MCF 10A (cell line): Measurements from ENCODE around the gene DHX15. TPM values are rescaled to one million over a fixed set of nuclear protein-coding genes. Genes with fewer than 3 reads are reported as not detected.
A peak's percentile ranks its signal among the peaks of the same experiment; 100 is the strongest.

Source experiments
- BruUV-seq: library from RNA; stranded (reverse); fragments of 400-500 nt; replicated peaks from 2 replicates; lab custom pipeline; 2021; lab: Mats Ljungman, UMichigan
- CTCF ChIA-PET: fragments of 300-600 bp; sonication (Branson Sonifier 250); formaldehyde crosslinking; extraction: SDS; loops from one replicate; lab custom pipeline; 2021; ENCODE audit warnings: antibody characterized with exemption, inconsistent platforms; lab: Yijun Ruan, JAX
- POLR2A ChIA-PET: fragments of 300-600, 350-650 bp; sonication (Branson Sonifier 250); formaldehyde crosslinking; extraction: SDS; loops from one replicate; lab custom pipeline; 2020; ENCODE audit warnings: antibody characterized with exemption, inconsistent platforms; lab: Yijun Ruan, JAX
- DNase-seq: peaks from one replicate; pipeline ENCODE4 v3.0.0-alpha.2; 2018; ENCODE audit not compliant: unreplicated experiment
- H3K27ac Mint-ChIP-seq: one replicate; pipeline ENCODE4 v1.8.0; 2022; ENCODE audit warnings: mild to moderate bottlenecking, low read depth, mixed read lengths; ENCODE audit not compliant: unreplicated experiment
- H3K27me3 Mint-ChIP-seq: one replicate; pipeline ENCODE4 v1.8.0; 2022; ENCODE audit warnings: mixed read lengths; ENCODE audit not compliant: insufficient read depth, unreplicated experiment
- H3K36me3 Mint-ChIP-seq: one replicate; pipeline ENCODE4 v1.8.0; 2022; ENCODE audit warnings: mild to moderate bottlenecking, moderate library complexity, mixed read lengths; ENCODE audit not compliant: insufficient read depth, unreplicated experiment
- H3K4me1 Mint-ChIP-seq: one replicate; pipeline ENCODE4 v1.8.0; 2022; ENCODE audit warnings: mixed read lengths; ENCODE audit not compliant: insufficient read depth, unreplicated experiment
- H3K4me3 Mint-ChIP-seq: one replicate; pipeline ENCODE4 v1.8.0; 2022; ENCODE audit warnings: mild to moderate bottlenecking, moderate library complexity, mixed read lengths; ENCODE audit not compliant: unreplicated experiment
- H3K9me3 Mint-ChIP-seq: one replicate; pipeline ENCODE4 v1.8.0; 2022; ENCODE audit warnings: mixed read lengths; ENCODE audit not compliant: unreplicated experiment
- CTCF ChIP-seq: fragments of 200-600 bp; IDR thresholded peaks from one replicate; pipeline ENCODE4 v1.8.0; 2022; ENCODE audit warnings: antibody characterized with exemption, mild to moderate bottlenecking; ENCODE audit not compliant: unreplicated experiment
- intact Hi-C: fragments of 100-400 bp; cut with micrococcal nuclease; formaldehyde crosslinking; loops from 2 replicates; pipeline ENCODE4 v1.14.1; 2022
- total RNA-seq: library from RNA; stranded (reverse); gene quantifications from 2 replicates; pipeline ENCODE4 v1.2.3, GENCODE V29; 2022

DHX15 gene
- total RNA-seq, 1 experiment from 2014 or later = 125 TPM

DNA sequence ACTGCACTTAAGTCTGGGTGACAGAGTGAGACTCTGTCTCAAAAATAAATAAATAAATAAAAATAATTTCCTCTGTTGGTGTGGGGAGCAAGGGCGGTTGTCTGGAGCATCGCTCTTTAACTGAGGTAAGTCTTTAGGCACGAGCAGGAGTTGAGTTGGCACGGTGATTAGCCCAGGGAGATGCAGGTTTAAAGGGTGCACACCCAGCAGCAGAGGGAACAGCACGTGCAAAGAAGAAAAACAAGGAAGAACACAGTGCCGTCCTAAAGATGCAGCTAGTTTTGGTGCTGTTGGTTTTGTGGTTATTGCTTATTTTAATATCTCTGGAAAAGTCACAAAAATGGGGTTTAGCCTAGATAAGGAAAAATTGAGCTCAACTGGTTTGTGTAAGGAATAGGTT, 87.8 kb downstream of the DHX15 start:
- no peak overlapping the region for H3K27ac Mint-ChIP-seq
- intact Hi-C loops = no loop called here

DNA sequence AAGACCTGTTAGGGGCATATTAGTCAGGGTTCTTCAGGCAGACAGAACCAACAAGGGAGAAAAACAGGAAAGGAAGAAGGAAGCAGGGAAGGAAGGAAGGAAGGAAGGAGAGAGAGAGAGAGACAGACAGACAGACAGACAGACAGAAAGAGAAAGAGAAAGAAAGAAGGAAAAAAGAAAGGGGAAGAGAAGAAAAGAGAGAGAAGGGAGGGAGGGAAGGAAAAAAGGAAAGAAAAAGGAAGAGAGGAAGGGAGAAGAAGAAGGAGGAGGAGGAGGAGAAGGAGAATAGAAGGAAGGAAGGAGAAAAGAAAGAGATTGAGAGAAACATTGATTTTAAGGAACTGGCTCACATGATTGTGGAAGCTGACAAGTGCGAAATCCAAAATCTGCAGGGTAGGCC, 89.0 kb downstream of the DHX15 start:
- BruUV-seq = no TSS peak
- POLR2A ChIA-PET = no interaction called here
- no peak for DNase-seq
- TF ChIP-seq CTCF = no peak
- CTCF ChIA-PET = interaction anchor here (0.6 to 0.7 kb wide), 2 partner anchors 24 to 484 kb away, joined by 3 read pairs; no protein-coding TSS in a partner anchor
- Mint-ChIP-seq H3K9me3 (peaks cover 8% of the 10 kb centered on the region), H3K27ac (no peak overlapping the region), H3K27me3 (peaks cover 13% of the 10 kb centered on the region), H3K36me3 (no peaks in the 10 kb centered on the region), H3K4me1 (no peaks in the 10 kb centered on the region), H3K4me3 (no peak overlapping the region)
- intact Hi-C loops = no loop called here

More for the DNA sequence above, 87.8 kb downstream of the DHX15 start:
- CTCF ChIA-PET = interaction anchor here (0.6 to 3.2 kb wide), 3 partner anchors 8 to 36 kb away, joined by 3 to 17 read pairs (median 3); no protein-coding TSS in a partner anchor
- no peak for TF ChIP-seq CTCF
- H3K27me3 Mint-ChIP-seq = peaks cover 23% of the 10 kb centered on the region
- H3K4me1 Mint-ChIP-seq = no peaks in the 10 kb centered on the region
- H3K36me3 Mint-ChIP-seq = no peaks in the 10 kb centered on the region
- H3K9me3 Mint-ChIP-seq = peaks cover 8% of the 10 kb centered on the region
- DNase-seq = no peak
- H3K4me3 Mint-ChIP-seq = no peak overlapping the region
- no TSS peak for BruUV-seq
- POLR2A ChIA-PET = no interaction called here

GRCh38 chr4:24489870-24490269, 94.5 kb downstream of the DHX15 start:
- TF ChIP-seq CTCF = no peak

DNA sequence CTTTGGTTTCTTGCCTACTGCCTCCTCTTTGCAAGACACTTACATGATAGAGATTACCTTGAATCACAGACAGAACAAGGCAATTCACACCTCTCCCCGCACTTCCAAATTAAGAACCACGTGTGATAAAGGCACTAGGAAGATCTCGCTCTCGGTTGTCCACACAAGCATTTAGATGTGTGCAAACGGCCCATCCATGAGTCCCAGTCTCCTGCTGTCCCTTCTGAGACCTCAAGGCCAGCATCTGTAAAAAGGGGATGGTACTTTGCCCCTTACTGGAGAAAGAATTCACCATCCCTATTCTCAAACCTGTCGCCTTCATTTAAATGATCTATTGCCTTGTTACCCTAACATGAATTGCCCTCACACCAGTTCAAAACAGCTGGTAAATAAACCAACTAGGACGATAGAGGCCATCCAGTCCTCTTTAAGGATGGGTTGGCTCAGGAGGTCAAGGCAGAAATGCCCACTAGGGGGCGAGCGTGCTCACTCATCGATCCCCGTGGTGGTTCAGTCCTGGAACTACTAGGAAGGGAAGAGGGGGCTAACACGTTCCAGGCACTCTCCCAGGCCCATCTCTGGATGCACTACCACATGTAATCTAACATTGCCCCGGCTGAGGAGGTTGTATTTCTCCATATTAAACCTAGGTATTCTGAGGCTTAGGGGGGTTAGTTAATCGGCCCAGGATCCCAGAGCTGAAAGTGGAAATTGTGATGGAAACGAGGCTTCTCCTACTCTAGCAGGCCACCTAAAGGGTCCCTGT, 95.8 kb downstream of the DHX15 start:
- TF ChIP-seq CTCF = peak; percentile 85
- ChIA-PET POLR2A (no interaction called here), CTCF (interaction anchor here (0.6 to 3.9 kb wide), 38 partner anchors 9 to 1415 kb away, joined by 3 to 18 read pairs (median 4); partner anchors contain the start of gene SOD3)
- DNase-seq = peak; percentile 65
- peaks cover 13% of the 10 kb centered on the region for H3K27me3 Mint-ChIP-seq
- H3K4me1 Mint-ChIP-seq = no peaks in the 10 kb centered on the region
- intact Hi-C loops = loop anchor here (1.0 to 10.0 kb wide), 5 partner anchors 198 to 876 kb away; no protein-coding TSS in a partner anchor
- BruUV-seq = no TSS peak
- H3K36me3 Mint-ChIP-seq = peaks cover 4% of the 10 kb centered on the region
- peaks cover 8% of the 10 kb centered on the region for H3K9me3 Mint-ChIP-seq
- H3K4me3 Mint-ChIP-seq = no peak overlapping the region
- H3K27ac Mint-ChIP-seq = no peak overlapping the region

More at GRCh38 chr4:24489870-24490269, 94.5 kb downstream of the DHX15 start:
- Mint-ChIP-seq H3K27me3 (peaks cover 13% of the 10 kb centered on the region), H3K4me3 (no peak overlapping the region), H3K9me3 (peaks cover 8% of the 10 kb centered on the region), H3K36me3 (peaks cover 4% of the 10 kb centered on the region), H3K27ac (no peak overlapping the region), H3K4me1 (no peaks in the 10 kb centered on the region)
- intact Hi-C loops = loop anchor here (2.0 to 10.0 kb wide), 3 partner anchors 197 to 875 kb away; no protein-coding TSS in a partner anchor
- POLR2A ChIA-PET = interaction anchor here (1.6 kb wide), 1 partner anchor 67 kb away, joined by 4 read pairs; no protein-coding TSS in a partner anchor
- CTCF ChIA-PET = interaction anchor here (0.6 to 3.9 kb wide), 14 partner anchors 8 to 1716 kb away, joined by 3 to 18 read pairs (median 5); partner anchors contain the start of gene SOD3
- DNase-seq = no peak
- BruUV-seq = no TSS peak
